Mammary epithelial cell (primary cell): ENCODE measurements around the gene SBNO2.

ENCODE experiments used
- EZH2 ChIP-seq: IDR thresholded peaks from 2 replicates; pipeline ENCODE4 v1.6.1; 2012; ENCODE audit warnings: low read length, inconsistent platforms, borderline replicate concordance
- TF ChIP-seq, protein P1 (sequence below), 2 donors: IDR thresholded peaks in 1 of 2; conservative IDR thresholded peaks in 1 of 2; 2 replicates each; pipeline ENCODE4 v1.5.1; 2011 to 2012; ENCODE audit warnings: inconsistent platforms in 2 of 2, low read length in 2 of 2, mild to moderate bottlenecking in 2 of 2, control low read depth in 1 of 2, low read depth in 1 of 2; ENCODE audit not compliant: insufficient read depth in 1 of 2; ENCODE audit errors: extremely low read depth in 1 of 2

DNA sequence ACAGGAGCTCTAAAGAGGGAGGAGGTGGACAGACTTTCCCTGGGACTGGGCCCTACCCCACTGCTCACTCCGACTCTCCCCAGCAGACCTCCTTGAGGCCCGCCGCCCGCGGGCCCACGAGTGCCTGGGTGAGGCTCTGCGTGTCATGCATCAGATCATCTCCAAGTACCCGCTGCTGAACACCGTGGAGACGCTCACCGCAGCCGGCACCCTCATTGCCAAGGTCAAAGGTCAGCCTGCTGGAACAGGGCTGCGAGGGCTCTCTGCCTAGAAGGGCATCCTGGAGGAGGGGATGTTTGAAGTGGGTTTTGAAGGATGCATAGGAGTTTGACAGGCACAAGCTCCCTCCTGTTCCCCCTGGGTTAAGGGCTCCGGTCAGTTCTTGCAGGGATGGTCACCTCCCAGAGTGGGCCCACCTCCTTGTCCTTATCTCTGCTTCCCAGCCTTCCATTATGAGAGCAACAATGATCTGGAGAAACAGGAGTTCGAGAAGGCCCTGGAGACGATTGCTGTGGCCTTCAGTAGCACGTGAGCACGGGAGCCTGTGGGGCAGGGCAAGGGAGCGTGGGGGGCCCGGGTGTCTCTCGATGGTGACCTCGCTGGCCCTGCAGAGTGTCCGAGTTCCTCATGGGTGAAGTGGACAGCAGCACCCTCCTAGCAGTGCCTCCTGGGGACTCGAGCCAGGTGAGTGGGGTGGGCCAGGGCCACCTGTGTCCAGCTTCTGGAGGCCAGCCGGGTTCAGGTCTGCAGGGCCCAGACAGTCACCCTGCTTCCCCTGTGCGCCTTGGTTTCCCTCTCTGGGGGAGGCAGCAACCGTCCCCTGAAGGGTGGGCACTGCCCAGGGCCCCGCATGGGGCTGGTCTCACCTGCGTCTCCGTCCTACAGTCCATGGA, 100.8 kb downstream of the SBNO2 start:
- TF ChIP-seq, protein P1, sequence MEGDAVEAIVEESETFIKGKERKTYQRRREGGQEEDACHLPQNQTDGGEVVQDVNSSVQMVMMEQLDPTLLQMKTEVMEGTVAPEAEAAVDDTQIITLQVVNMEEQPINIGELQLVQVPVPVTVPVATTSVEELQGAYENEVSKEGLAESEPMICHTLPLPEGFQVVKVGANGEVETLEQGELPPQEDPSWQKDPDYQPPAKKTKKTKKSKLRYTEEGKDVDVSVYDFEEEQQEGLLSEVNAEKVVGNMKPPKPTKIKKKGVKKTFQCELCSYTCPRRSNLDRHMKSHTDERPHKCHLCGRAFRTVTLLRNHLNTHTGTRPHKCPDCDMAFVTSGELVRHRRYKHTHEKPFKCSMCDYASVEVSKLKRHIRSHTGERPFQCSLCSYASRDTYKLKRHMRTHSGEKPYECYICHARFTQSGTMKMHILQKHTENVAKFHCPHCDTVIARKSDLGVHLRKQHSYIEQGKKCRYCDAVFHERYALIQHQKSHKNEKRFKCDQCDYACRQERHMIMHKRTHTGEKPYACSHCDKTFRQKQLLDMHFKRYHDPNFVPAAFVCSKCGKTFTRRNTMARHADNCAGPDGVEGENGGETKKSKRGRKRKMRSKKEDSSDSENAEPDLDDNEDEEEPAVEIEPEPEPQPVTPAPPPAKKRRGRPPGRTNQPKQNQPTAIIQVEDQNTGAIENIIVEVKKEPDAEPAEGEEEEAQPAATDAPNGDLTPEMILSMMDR (conservative IDR thresholded peaks at IDR 0.05 in 1 of 2, IDR thresholded peaks at IDR 0.05 in 1 of 2; ENCODE audit: extremely low read depth in 1 of 2, insufficient read depth in 1 of 2, low read depth in 1 of 2, low read length in 2 of 2) = no peak
- TF ChIP-seq EZH2 = no peak
